ENCODE data around the gene ATP9B. TPM values are rescaled to one million over a fixed set of nuclear protein-coding genes. Genes with fewer than 3 reads are reported as not detected.

The ATP9B gene
- total RNA-seq, 1 donor from 2014 or later: 10.8 TPM

GRCh38 chr18:79043288-79043687 is 25.9 kb upstream of the ATP9B start:
- FAIRE-seq (no peak), DNase-seq (ENCODE audit: low read depth) (no peak)
- no peak overlapping the region for H3K4me3 ChIP-seq (ENCODE audit: low read depth, low read length)
- no peaks in the 10 kb centered on the region for H3K36me3 ChIP-seq (ENCODE audit: control insufficient read depth, insufficient read depth, low read length)
- no peaks in the 10 kb centered on the region for H3K27me3 ChIP-seq (ENCODE audit: control insufficient read depth, insufficient read depth, low read length)
- TF ChIP-seq CTCF (IDR thresholded peaks at IDR 0.05; ENCODE audit: insufficient read depth, low read length, severe bottlenecking): no peak

- TF ChIP-seq CTCF (IDR thresholded peaks at IDR 0.05; ENCODE audit: insufficient read depth, low read length, severe bottlenecking): no peak
- FAIRE-seq: no peak
- H3K36me3 ChIP-seq (ENCODE audit: control insufficient read depth, insufficient read depth, low read length): no peaks in the 10 kb centered on the region
- no peak overlapping the region for H3K4me3 ChIP-seq (ENCODE audit: low read depth, low read length)
- H3K27me3 ChIP-seq (ENCODE audit: control insufficient read depth, insufficient read depth, low read length): no peaks in the 10 kb centered on the region
- no peak for DNase-seq (ENCODE audit: low read depth)
Measured at GRCh38 chr18:79046522-79046921, 22.7 kb upstream of the ATP9B start.

- DNase-seq (ENCODE audit: low read depth) (no peak), FAIRE-seq (no peak)
- no peak overlapping the region for H3K4me3 ChIP-seq (ENCODE audit: low read depth, low read length)
- H3K27me3 ChIP-seq (ENCODE audit: control insufficient read depth, insufficient read depth, low read length): no peaks in the 10 kb centered on the region
- no peak for TF ChIP-seq CTCF (IDR thresholded peaks at IDR 0.05; ENCODE audit: insufficient read depth, low read length, severe bottlenecking)
- H3K36me3 ChIP-seq (ENCODE audit: control insufficient read depth, insufficient read depth, low read length): no peaks in the 10 kb centered on the region
Measured at GRCh38 chr18:79047556-79048244, 21.5 kb upstream of the ATP9B start.

- Histone ChIP-seq H3K4me3 (ENCODE audit: low read depth, low read length) (no peak overlapping the region), H3K27me3 (ENCODE audit: control insufficient read depth, insufficient read depth, low read length) (no peaks in the 10 kb centered on the region), H3K36me3 (ENCODE audit: control insufficient read depth, insufficient read depth, low read length) (no peaks in the 10 kb centered on the region)
- FAIRE-seq (no peak), DNase-seq (ENCODE audit: low read depth) (no peak)
- TF ChIP-seq CTCF (IDR thresholded peaks at IDR 0.05; ENCODE audit: insufficient read depth, low read length, severe bottlenecking): no peak
Measured at GRCh38 chr18:79048245-79048632, 21.0 kb upstream of the ATP9B start.

GRCh38 chr18:79049506-79049905 is 19.7 kb upstream of the ATP9B start:
- Histone ChIP-seq H3K27me3 (ENCODE audit: control insufficient read depth, insufficient read depth, low read length) (no peaks in the 10 kb centered on the region), H3K4me3 (ENCODE audit: low read depth, low read length) (no peak overlapping the region), H3K36me3 (ENCODE audit: control insufficient read depth, insufficient read depth, low read length) (no peaks in the 10 kb centered on the region)
- FAIRE-seq (no peak), DNase-seq (ENCODE audit: low read depth) (no peak)
- TF ChIP-seq CTCF (IDR thresholded peaks at IDR 0.05; ENCODE audit: insufficient read depth, low read length, severe bottlenecking): no peak

GRCh38 chr18:79050005-79050404 is 19.2 kb upstream of the ATP9B start:
- no peak for FAIRE-seq
- TF ChIP-seq CTCF (IDR thresholded peaks at IDR 0.05; ENCODE audit: insufficient read depth, low read length, severe bottlenecking): no peak
- H3K27me3 ChIP-seq (ENCODE audit: control insufficient read depth, insufficient read depth, low read length): no peaks in the 10 kb centered on the region
- DNase-seq (ENCODE audit: low read depth): no peak
- H3K4me3 ChIP-seq (ENCODE audit: low read depth, low read length): no peak overlapping the region
- H3K36me3 ChIP-seq (ENCODE audit: control insufficient read depth, insufficient read depth, low read length): no peaks in the 10 kb centered on the region
